Upper lobe of right lung (tissue), 1 donor: Measurements from ENCODE around the gene AMPH. TPM values are rescaled to one million over a fixed set of nuclear protein-coding genes. Genes with fewer than 3 reads are reported as not detected.
"Not testable (repeated sequence)": the region's sequence is repeated elsewhere in the genome, so short reads cannot be mapped to it uniquely, and the experiment has no call there.

Experiments
- ATAC-seq: fragments of 200-7000 bp; cut with Tn5 transposase; one replicate; pipeline ENCODE4 v1.9.1; 2020; ENCODE audit warnings: mild to moderate bottlenecking, moderate library complexity
- DNase-seq: peaks from one replicate; pipeline ENCODE4 v3.0.0-alpha.2; 2020
- H3K27ac ChIP-seq: fragments of 200-600 bp; one replicate; pipeline ENCODE4 v1.8.0; 2022
- H3K27me3 ChIP-seq: fragments of 200-600 bp; one replicate; pipeline ENCODE4 v1.8.0; 2022; ENCODE audit warnings: mild to moderate bottlenecking
- H3K36me3 ChIP-seq: fragments of 200-600 bp; one replicate; pipeline ENCODE4 v1.8.0; 2022
- H3K4me1 ChIP-seq: fragments of 200-600 bp; one replicate; pipeline ENCODE4 v1.8.0; 2022
- H3K4me3 ChIP-seq: fragments of 200-600 bp; one replicate; pipeline ENCODE4 v1.8.0; 2022; ENCODE audit warnings: mild to moderate bottlenecking
- H3K9me3 ChIP-seq: fragments of 200-600 bp; one replicate; pipeline ENCODE4 v1.8.0; 2022
- intact Hi-C: fragments of 100-400 bp; cut with DNase I; formaldehyde crosslinking; loops from one replicate; pipeline ENCODE4 v1.11.0; 2022
- total RNA-seq: library from RNA; stranded (reverse); fragmentation: NEBNext Ultra II Directional; extraction: Animal tissue kit (Norgen Biotek cat#: 25700); gene quantifications from one replicate; pipeline ENCODE4 v1.2.1, GENCODE V29; 2021
- TF ChIP-seq, protein P1 (sequence below): fragments of 200-600 bp; IDR thresholded peaks from one replicate; pipeline ENCODE4 v1.8.0; 2022; ENCODE audit warnings: antibody characterized with exemption
- donor health status: DM: no; HTN: yes; CAD: no; lungs with severe emphysema.

Gene AMPH
- total RNA-seq, 1 donor from 2014 or later = 0.58 TPM

DNA sequence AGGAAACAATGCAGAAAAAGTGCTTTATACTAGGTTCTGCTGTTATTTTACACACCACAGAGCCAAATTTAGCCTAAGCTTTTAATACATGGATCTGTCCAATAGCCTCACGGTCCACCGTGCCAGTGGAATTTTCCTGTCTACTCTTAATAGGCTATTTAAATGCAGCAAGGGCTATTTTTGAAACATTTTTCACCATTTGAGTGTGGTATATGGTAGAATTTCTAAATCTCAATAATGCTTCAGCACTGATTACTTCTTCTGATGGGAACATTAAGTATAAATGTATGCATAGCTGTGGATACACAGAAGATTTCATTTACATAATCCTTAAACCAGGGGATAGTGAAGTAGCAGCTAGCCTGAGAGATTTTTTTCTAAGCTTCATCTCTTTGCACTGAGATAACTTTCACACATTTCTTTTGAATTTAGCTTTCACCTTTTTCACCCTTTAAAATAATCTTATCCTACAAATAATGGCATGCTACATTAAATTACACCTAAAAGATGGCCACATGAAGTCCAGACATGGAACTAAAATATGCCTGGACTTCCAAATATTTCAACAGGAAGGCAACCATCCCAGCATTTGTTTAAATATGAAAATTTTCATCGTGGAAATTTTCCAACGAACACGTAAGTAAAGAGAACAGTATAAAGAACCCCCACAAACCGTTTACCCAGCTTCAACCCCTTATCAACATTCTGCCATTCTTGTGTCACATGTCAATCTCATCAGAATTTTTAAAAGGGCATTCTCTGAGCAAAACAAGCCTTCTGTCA is 45.4 kb downstream of the AMPH start:
- DNase-seq = no peak

DNA sequence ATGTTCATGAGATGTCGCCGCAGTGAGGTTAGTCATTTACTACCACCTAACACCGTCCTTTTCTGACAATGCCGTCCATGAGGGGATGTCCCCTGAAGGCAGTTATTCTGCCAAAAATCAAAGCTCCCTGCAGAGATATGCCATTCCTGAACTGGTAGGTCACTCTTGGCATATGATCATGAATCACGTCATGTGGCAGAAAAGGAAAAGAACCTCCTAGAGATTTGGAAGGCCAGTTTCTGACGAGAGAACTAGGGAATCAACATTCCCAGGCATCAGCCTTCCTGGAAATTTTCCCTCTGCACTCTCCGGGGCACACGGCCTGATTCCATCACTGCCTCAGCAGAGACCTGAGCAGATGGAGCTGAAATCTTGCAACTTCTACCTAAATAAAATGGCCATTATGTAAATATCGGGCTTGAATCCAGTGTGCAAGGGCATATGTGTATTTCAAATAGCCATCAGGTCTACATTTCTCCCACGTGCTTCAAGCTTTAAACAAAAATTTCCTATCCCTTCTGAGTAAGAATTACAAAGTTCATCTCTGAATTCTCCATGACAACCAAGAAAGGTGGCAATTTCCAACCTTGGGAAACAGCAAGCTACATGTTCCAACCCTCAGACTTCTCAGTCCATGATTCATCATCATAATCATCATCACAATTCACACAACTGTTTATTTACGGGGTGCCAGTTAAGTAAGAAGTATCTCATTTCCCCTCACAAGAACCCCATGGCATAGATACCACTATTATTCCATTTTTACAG is 46.5 kb downstream of the AMPH start:
- intact Hi-C loops = no loop called here
- H3K27me3 ChIP-seq = no peaks in the 10 kb centered on the region
- H3K4me3 ChIP-seq = no peak overlapping the region
- DNase-seq (no peak), ATAC-seq (no peak)
- H3K27ac ChIP-seq = no peak overlapping the region
- H3K9me3 ChIP-seq = no peaks in the 10 kb centered on the region
- H3K4me1 ChIP-seq = no peaks in the 10 kb centered on the region
- H3K36me3 ChIP-seq = no peaks in the 10 kb centered on the region
- TF ChIP-seq, protein P1, sequence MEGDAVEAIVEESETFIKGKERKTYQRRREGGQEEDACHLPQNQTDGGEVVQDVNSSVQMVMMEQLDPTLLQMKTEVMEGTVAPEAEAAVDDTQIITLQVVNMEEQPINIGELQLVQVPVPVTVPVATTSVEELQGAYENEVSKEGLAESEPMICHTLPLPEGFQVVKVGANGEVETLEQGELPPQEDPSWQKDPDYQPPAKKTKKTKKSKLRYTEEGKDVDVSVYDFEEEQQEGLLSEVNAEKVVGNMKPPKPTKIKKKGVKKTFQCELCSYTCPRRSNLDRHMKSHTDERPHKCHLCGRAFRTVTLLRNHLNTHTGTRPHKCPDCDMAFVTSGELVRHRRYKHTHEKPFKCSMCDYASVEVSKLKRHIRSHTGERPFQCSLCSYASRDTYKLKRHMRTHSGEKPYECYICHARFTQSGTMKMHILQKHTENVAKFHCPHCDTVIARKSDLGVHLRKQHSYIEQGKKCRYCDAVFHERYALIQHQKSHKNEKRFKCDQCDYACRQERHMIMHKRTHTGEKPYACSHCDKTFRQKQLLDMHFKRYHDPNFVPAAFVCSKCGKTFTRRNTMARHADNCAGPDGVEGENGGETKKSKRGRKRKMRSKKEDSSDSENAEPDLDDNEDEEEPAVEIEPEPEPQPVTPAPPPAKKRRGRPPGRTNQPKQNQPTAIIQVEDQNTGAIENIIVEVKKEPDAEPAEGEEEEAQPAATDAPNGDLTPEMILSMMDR = no peak

More for the DNA sequence above, 45.4 kb downstream of the AMPH start:
- no peak overlapping the region for H3K27ac ChIP-seq
- no peaks in the 10 kb centered on the region for H3K9me3 ChIP-seq
- H3K4me1 ChIP-seq = no peaks in the 10 kb centered on the region
- H3K36me3 ChIP-seq = no peaks in the 10 kb centered on the region
- no peak for ATAC-seq
- H3K27me3 ChIP-seq = no peaks in the 10 kb centered on the region
- no peak overlapping the region for H3K4me3 ChIP-seq
- intact Hi-C loops = no loop called here
- TF ChIP-seq, protein P1 = no peak

DNA sequence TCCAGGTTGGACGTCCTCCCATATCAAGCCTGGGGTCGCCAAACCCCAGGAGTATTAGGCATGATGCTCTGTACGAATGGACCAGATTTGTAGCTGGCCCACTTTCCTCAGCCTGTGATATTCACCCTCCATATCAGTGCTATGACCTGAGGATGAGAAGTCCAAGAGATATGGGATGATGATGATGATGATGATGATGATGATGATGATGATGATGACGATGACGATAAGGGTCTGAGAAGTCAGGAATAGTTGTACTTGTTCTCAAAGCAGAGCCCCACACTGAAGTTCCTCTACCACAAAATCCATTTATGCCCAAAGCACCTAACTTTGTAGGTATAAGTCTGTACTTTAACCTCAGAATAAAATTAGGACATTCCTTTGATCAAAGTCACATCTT is 50.7 kb downstream of the AMPH start:
- H3K9me3 ChIP-seq = no peaks in the 10 kb centered on the region
- no peaks in the 10 kb centered on the region for H3K27me3 ChIP-seq
- TF ChIP-seq, protein P1 = no peak
- intact Hi-C loops = no loop called here
- ATAC-seq = no peak
- DNase-seq = no peak
- H3K4me1 ChIP-seq = no peaks in the 10 kb centered on the region
- no peak overlapping the region for H3K4me3 ChIP-seq
- no peak overlapping the region for H3K27ac ChIP-seq
- H3K36me3 ChIP-seq = no peaks in the 10 kb centered on the region

DNA sequence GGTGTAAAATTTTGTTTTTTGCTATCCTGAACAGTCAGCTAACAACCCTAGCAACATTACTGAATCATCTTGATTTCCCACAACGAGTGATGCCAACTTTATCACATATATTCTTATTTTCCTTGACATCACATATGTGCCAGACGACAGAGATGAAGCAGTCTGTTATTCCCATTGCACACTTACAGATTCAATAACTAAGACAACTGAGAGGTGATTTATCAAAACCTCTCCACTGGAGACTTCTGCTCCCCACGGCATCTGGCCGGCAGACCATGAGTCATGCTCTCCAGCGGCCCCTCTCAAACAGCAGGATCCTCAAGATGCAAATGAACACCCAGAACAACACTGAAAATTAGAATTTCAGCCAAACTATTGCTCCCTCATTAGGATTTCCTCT is 57.1 kb downstream of the AMPH start:
- no peak overlapping the region for H3K4me3 ChIP-seq
- H3K9me3 ChIP-seq = no peaks in the 10 kb centered on the region
- TF ChIP-seq, protein P1 = no peak
- no peaks in the 10 kb centered on the region for H3K27me3 ChIP-seq
- H3K27ac ChIP-seq = no peak overlapping the region
- no peaks in the 10 kb centered on the region for H3K4me1 ChIP-seq
- intact Hi-C loops = no loop called here
- DNase-seq = no peak
- no peaks in the 10 kb centered on the region for H3K36me3 ChIP-seq
- no peak for ATAC-seq

DNA sequence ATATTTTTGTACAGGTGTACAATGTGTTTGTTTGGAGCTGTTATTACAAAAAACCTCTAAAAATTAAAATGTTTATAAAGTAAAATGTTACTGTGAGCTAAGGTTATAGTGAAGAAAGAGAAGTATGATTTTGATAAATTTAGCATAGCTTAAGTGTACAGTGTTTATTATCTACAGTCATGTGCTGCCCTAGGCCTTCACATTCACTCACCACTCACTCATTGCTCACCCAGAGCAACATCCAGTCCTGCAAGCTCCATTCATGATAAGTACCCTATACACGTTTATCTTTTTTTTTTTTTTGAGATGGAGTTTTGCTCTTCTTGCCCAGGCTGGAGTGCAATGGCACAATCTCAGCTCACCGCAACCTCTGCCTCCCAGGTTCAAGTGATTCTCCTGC is 59.6 kb downstream of the AMPH start:
- H3K27me3 ChIP-seq, H3K36me3 ChIP-seq, H3K4me1 ChIP-seq, H3K27ac ChIP-seq, H3K4me3 ChIP-seq, H3K9me3 ChIP-seq, ATAC-seq, intact Hi-C loops, DNase-seq: not testable (repeated sequence)

DNA sequence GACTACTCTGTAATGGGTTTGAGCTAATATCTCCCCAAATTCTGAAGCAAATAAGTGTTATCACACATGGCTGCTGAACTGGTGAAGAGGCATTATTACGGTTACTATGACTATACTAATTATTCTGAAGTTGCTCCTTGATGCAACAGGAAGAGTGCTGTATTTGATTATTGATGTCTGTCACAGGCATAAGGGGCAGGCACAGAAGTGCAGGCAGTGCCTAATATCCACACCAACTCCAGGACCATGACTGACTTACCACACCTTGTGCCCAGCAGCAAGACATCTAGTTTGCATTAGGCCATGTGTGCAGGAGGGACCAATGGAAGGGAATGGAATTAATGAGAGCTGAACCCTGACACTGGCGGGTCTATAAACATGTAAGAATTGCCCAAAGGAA is 62.7 kb downstream of the AMPH start:
- no peak overlapping the region for H3K27ac ChIP-seq
- H3K36me3 ChIP-seq = no peaks in the 10 kb centered on the region
- intact Hi-C loops = no loop called here
- TF ChIP-seq, protein P1 = no peak
- no peaks in the 10 kb centered on the region for H3K9me3 ChIP-seq
- H3K27me3 ChIP-seq = no peaks in the 10 kb centered on the region
- H3K4me3 ChIP-seq = no peak overlapping the region
- DNase-seq (no peak), ATAC-seq (no peak)
- no peaks in the 10 kb centered on the region for H3K4me1 ChIP-seq
